Inflammatory macrophage treated with lipopolysaccharide for 4 hours (primary cell): ENCODE results near the gene TRAPPC3.
A peak's percentile ranks its signal among the peaks of the same experiment; 100 is the strongest.

Experiments used
- DNase-seq: peaks from one replicate; pipeline ENCODE4 v3.0.0-alpha.2; 2020

The TRAPPC3 gene

DNA sequence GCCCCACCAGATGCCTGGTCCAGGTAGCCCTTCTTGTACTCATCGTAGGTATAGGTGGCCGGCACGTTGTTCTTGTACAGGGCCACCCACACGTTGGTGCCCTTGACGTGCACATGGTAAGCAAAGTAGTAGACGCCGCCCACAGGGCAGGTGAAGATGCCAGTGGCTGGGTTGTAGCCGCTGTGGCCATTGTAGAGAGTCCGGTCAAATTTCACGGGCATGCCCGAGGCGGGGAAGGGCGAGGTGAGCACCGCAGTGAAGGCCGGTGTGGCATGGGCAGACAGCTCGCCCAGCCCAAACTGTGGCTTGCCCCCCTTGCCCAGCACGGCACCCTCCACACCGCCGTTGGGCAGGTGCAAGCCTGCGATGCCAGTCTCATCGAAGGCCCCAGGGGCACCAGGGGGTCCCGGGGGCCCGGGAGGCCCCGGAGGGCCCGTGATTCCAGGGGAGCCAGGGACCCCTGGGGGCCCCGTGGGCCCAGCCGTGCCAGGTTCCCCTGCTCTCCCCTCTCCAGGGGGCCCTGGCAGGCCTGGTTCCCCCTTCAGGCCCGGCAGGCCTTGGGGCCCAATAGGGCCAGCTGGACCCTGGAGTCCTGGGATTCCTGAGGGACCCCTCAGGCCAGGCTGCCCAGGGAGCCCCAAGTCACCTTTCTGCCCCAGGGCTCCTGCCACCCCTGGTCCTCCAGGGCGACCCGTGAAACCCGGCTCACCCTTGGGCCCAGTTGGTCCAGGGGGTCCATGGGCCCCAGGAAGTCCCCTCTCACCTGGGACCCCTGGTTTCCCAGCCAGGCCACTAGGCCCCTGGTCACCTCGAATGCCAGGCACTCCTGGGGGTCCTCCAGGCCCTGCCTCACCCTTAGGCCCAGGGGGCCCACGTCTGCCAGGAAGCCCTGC lies 51.3 kb downstream of the TRAPPC3 start:
- DNase-seq = no peak

- no peak for DNase-seq
These were observed 52.5 kb downstream of the TRAPPC3 start for GRCh38 chr1:36096500-36097432.

DNA sequence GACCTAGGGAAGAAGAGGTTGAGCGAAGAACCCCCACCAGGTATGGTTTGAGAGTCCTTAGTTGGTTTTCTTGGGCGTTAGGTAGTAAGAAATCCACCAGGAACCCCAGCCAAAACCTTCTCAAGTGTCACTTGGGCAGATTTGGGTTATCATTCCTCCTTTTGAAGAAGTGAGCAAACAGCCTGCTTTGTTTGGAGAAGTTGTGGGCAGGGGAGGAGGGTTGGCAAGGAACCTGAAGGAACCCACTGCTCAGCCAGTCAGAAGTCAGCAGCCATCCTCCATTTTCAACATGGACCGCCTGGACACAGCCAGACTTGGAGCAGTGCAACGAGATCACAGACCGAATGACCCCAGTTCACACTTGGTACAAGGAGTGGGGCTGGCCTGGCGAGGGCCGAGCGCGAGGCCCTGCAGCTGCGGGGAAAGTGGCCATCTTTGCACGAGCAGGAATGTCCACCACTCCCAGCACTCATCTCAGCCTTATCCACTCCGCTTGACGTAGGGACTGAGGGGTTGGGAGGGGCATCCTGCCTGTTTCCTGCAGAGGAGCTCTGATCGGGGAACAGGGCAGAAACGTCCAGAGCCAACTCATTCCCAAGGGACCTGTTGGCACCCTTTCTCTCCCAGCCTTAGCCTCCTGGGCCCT lies 53.4 kb downstream of the TRAPPC3 start:
- DNase-seq = peak; percentile 65

GRCh38 chr1:36094621-36095061 lies 54.6 kb downstream of the TRAPPC3 start:
- no peak for DNase-seq

- DNase-seq = no peak
These were observed 55.4 kb downstream of the TRAPPC3 start for GRCh38 chr1:36093929-36094328.

GRCh38 chr1:36093226-36093625 lies 56.1 kb downstream of the TRAPPC3 start:
- DNase-seq = no peak

- no peak for DNase-seq
These were observed 56.5 kb downstream of the TRAPPC3 start for GRCh38 chr1:36092798-36093185.

GRCh38 chr1:36092166-36092797 lies 57.0 kb downstream of the TRAPPC3 start:
- DNase-seq = no peak

DNA sequence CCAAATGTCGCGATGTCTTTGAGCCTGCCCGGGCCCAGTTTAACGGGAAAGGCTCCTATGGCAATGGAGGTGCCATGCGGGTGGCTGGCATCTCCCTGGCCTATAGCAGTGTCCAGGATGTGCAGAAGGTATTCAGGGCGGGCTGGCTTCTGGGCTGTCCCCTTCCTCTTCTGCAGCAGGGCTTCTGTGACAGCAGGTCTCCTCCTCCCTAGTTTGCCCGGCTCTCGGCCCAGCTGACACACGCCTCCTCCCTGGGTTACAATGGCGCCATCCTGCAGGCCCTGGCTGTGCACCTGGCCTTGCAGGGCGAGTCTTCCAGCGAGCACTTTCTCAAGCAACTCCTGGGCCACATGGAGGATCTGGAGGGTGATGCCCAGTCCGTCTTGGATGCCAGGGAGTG lies 57.6 kb downstream of the TRAPPC3 start:
- DNase-seq = no peak

DNA sequence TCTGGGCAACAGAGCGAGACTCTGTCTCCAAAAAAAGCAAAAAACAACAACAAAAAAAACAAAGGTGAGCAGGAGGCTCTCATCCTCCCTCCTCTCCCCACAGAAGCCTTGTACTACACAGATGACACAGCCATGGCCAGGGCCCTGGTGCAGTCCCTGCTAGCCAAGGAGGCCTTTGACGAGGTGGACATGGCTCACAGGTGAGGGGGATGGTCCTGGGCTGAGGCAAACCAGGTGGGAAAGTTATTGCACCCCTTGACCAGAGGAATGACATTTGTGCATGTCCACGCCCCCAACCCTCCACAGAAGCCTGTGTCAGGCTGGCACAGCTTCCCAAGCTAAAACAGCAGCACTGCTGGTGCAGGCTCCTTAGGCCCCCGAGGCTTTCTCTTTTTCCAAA lies 58.1 kb downstream of the TRAPPC3 start:
- DNase-seq = no peak

DNA sequence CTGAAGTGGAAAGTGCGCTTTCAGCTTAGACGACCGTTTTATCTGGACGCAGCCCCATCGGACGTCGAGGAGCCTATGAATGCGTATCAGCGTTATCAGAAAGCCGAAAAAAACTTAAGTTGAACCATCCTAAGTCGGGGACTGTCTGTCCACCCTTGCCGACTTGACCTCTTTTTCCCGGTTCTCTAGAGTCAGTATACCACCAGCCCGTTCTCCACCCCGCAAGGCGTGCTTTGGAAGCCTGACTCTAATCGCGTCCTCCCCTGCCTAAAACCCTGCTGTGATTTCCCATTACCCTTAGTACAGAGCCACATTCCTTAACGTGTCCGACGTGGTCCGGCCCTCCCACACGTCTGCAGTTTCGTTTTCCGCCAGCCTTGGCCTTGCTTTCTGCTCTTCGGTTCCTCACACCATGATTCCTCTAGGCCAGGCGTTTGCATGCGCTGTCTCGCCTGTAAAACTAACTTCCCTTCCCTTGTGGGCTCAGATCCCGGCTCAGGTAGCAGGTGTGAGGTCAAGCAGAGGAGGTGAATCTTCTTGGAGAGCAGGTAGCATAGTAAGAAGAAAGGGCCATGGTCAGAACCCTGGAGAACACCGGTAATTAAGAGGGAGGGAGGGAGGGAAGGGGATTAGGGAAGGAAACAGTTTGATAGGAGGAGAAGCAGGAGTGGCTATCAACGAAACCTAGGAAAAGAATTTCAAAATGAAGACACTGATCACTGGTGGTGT lies 59.7 kb downstream of the TRAPPC3 start:
- DNase-seq = peak; percentile 91

GRCh38 chr1:36088577-36089392 lies 60.5 kb downstream of the TRAPPC3 start, which contains the start of gene ADPRS:
Gene ADPRS, plus strand, starts transcription at chr1:36088892. Its CDS starts 13 bp downstream, at chr1:36088905.
- peak; percentile 92 for DNase-seq

DNA sequence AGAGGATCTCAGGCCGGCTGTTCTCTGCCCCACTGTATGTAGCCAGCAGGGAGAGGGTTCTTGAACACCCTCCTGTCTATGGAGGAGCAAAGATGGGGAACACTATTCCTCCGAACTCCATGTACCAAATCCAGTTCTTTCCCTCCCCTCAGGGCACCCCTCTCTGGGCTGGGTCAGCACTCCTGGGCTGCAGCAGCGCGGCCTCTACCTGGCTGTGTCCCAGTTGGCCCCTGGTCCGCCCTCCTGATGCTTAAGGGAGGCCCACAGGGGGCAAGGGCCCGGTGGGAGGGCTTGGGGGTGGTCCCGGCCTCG lies 61.1 kb downstream of the TRAPPC3 start:
- DNase-seq = no peak

GRCh38 chr1:36087233-36088123 lies 61.8 kb downstream of the TRAPPC3 start:
- DNase-seq = no peak
